Measurements from ENCODE around the gene SKOR1. TPM values are rescaled to one million over a fixed set of nuclear protein-coding genes. Genes with fewer than 3 reads are reported as not detected.

Gene SKOR1
- total RNA-seq, 4 donors from 2014 or later, result 0.13 to 2.1 (median 0.25) TPM

DNA sequence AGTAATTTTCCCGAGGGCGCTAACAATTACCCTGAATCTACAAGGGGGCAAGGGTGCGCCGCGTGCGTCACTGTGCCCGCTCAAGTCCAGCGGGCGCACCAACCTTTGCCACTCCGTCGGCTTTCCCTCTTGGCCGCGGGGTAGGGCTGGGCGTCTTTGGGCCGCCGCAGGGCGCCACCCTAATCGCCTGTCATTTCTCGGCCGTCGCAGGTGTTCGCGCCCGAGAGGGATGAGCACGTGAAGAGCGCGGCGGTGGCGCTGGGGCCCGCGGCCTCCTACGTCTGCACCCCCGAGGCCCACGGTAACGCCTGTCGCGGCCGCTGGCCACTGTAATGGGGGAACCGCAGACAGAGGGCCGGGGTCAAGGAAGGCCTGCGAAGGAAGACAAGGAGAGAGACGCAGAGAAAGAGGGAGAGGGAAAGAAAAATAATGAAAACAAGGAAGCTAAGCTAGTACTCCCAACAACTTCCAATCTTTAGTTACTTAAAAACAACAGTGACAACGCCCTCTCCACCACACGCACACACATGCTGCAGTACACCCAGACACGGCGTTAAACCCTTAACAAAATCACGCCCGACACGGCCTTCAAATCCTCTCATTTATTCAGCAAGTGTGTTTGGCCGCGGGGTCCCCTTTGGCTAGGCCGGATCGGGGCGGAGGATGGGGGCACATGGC is 3.8 kb downstream of the SKOR1 start:
- Histone ChIP-seq H3K27ac (no peak overlapping the region), H3K27me3 (peaks cover 90 to 100% (median 96%) of the 10 kb centered on the region in 3 donors), H3K4me1 (peaks cover 7 to 15% of the 10 kb centered on the region in 2 donors), H3K9me3 (no peaks in the 10 kb centered on the region), H3K36me3 (no peaks in the 10 kb centered on the region), H3K4me3 (no peak overlapping the region)
- in situ Hi-C loops (cut with MboI; ENCODE audit: low sequenced_read_pairs in 4 of 4), result loop anchor here in 2 of 4 donors (25.0 kb wide), 2 partner anchors 292 to 892 kb away; partner anchors contain the start of gene MAP2K5 (in 1 of the 2)
- DNase-seq, result no peak
- no peak for TF ChIP-seq POLR2A (IDR thresholded peaks at IDR 0.05)
- no peak for TF ChIP-seq CTCF (IDR thresholded peaks at IDR 0.05 in 4 of 5, conservative IDR thresholded peaks at IDR 0.05 in 1 of 5)
- intact Hi-C loops (cut with DNase I; ENCODE audit: low total_unique reads), result no loop called here
- ATAC-seq, result no peak

DNA sequence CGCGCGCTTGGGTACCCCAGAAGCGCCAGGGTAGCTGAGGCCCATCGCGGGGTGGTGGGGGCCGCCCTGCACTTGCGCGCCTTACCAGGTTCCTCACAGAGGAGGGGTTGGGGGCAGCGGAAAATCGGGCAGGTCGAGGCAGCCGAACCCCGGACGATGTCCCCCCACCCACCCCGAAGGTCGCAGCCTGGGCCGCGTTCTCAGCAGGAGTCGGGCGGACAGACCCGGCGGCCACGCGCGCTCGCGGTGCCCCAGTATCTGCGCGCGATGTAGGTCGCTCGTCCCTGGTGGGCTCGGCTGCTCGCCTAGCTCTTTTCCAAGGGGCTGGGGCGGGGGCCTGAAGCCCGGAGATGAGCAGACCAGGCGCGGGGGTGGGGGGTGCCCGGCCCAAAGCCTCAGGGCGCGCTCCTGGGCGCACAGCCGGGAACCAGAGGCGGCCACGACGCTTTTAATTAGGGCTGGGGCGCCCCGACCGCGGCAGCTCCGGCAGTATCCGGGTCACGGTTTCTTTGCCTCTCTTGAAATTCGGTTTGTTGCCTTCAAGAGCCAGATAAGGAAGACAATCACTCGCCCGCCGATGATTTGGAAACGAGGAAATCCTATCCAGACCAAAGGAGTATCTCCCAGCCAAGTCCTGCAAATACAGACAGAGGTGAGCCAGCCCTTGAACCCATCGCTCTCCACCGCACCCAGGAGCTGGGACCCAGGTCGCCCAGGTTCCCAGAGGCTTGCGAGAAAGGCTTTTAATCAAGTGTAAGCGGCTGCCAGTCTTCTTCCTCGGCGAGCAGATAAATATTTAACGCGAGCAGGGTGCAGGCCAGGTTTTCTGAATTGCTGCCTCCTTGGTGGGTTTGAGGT is 4.6 kb downstream of the SKOR1 start:
- Histone ChIP-seq H3K27me3 (peaks cover 82 to 100% (median 96%) of the 10 kb centered on the region in 3 donors), H3K9me3 (no peaks in the 10 kb centered on the region), H3K27ac (no peak overlapping the region), H3K4me1 (peaks cover 7 to 23% of the 10 kb centered on the region in 2 donors), H3K4me3 (no peak overlapping the region), H3K36me3 (no peaks in the 10 kb centered on the region)
- in situ Hi-C loops (cut with MboI; ENCODE audit: low sequenced_read_pairs in 4 of 4) (loop anchor here (10.0 to 25.0 kb wide), 4 partner anchors 293 to 893 kb away; partner anchors contain the start of gene MAP2K5 (in 1 of the 4)), intact Hi-C loops (cut with DNase I; ENCODE audit: low total_unique reads) (no loop called here)
- no peak for ATAC-seq
- no peak for TF ChIP-seq CTCF (IDR thresholded peaks at IDR 0.05 in 4 of 5, conservative IDR thresholded peaks at IDR 0.05 in 1 of 5)
- no peak for TF ChIP-seq POLR2A (IDR thresholded peaks at IDR 0.05)
- DNase-seq, result no peak

- intact Hi-C loops (cut with DNase I; ENCODE audit: low total_unique reads), result no loop called here
- peaks cover 70 to 86% (median 84%) of the 10 kb centered on the region in 3 donors for H3K27me3 ChIP-seq
- H3K36me3 ChIP-seq, result no peaks in the 10 kb centered on the region
- peaks cover 7 to 25% of the 10 kb centered on the region in 2 donors for H3K4me1 ChIP-seq
- no peak for DNase-seq
- no peak overlapping the region for H3K4me3 ChIP-seq
- H3K9me3 ChIP-seq, result no peaks in the 10 kb centered on the region
- in situ Hi-C loops (cut with MboI; ENCODE audit: low sequenced_read_pairs in 4 of 4), result loop anchor here (10.0 to 25.0 kb wide), 4 partner anchors 294 to 894 kb away; partner anchors contain the start of gene MAP2K5 (in 1 of the 4)
- ATAC-seq, result no peak
- TF ChIP-seq POLR2A (IDR thresholded peaks at IDR 0.05), result no peak
- no peak for TF ChIP-seq CTCF (IDR thresholded peaks at IDR 0.05 in 4 of 5, conservative IDR thresholded peaks at IDR 0.05 in 1 of 5)
- H3K27ac ChIP-seq, result no peak overlapping the region
Observed at GRCh38 chr15:67831363-67831762, 6.1 kb downstream of the SKOR1 start.

GRCh38 chr15:67832031-67832551 is 6.8 kb downstream of the SKOR1 start:
- intact Hi-C loops (cut with DNase I; ENCODE audit: low total_unique reads), result no loop called here

More at GRCh38 chr15:67832031-67832551, 6.8 kb downstream of the SKOR1 start:
- H3K4me3 ChIP-seq, result no peak overlapping the region
- in situ Hi-C loops (cut with MboI; ENCODE audit: low sequenced_read_pairs in 4 of 4), result loop anchor here (10.0 to 25.0 kb wide), 4 partner anchors 295 to 895 kb away; partner anchors contain the start of gene MAP2K5 (in 1 of the 4)
- no peak for ATAC-seq
- DNase-seq, result no peak
- peaks cover 62 to 79% (median 79%) of the 10 kb centered on the region in 3 donors for H3K27me3 ChIP-seq
- no peaks in the 10 kb centered on the region for H3K9me3 ChIP-seq
- no peak overlapping the region for H3K27ac ChIP-seq
- no peaks in the 10 kb centered on the region for H3K36me3 ChIP-seq
- TF ChIP-seq POLR2A (IDR thresholded peaks at IDR 0.05), result no peak
- no peak for TF ChIP-seq CTCF (IDR thresholded peaks at IDR 0.05 in 4 of 5, conservative IDR thresholded peaks at IDR 0.05 in 1 of 5)
- H3K4me1 ChIP-seq, result peaks cover 7 to 31% of the 10 kb centered on the region in 2 donors

All from gastrocnemius medialis (tissue), 4 donors.